Measurements from ENCODE around the gene MRPL10.

DNA sequence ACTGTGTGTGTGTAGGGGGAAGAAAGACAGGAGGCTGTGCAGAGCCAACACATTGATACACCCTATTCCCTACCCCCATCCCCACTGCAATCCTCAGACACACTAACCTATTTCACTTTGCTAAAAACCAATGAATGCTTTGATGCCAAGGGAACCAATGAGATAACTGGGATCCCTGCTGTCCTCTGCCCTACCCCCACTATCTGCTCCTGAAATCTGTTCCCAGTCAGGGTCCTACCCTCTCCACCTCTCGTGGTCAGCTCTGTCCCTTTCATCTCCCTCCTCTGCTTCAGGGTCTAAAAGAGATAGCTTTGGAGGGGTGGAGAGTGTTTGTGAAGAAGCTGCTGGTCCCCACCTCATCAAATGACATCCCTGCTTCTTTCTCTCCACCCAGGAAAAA is 38.7 kb upstream of the MRPL10 start:
- no peak for TF ChIP-seq EZH2 (IDR thresholded peaks at IDR 0.05; ENCODE audit: low read length, missing control alignments)
- TF ChIP-seq, protein P1, sequence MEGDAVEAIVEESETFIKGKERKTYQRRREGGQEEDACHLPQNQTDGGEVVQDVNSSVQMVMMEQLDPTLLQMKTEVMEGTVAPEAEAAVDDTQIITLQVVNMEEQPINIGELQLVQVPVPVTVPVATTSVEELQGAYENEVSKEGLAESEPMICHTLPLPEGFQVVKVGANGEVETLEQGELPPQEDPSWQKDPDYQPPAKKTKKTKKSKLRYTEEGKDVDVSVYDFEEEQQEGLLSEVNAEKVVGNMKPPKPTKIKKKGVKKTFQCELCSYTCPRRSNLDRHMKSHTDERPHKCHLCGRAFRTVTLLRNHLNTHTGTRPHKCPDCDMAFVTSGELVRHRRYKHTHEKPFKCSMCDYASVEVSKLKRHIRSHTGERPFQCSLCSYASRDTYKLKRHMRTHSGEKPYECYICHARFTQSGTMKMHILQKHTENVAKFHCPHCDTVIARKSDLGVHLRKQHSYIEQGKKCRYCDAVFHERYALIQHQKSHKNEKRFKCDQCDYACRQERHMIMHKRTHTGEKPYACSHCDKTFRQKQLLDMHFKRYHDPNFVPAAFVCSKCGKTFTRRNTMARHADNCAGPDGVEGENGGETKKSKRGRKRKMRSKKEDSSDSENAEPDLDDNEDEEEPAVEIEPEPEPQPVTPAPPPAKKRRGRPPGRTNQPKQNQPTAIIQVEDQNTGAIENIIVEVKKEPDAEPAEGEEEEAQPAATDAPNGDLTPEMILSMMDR (conservative IDR thresholded peaks at IDR 0.05 in 1 of 2, IDR thresholded peaks at IDR 0.05 in 1 of 2; ENCODE audit: low read depth in 1 of 2, low read length in 2 of 2): no peak

Measured in fibroblast of lung (primary cell).